Bronchial epithelial cell (primary cell): ENCODE measurements around the gene KCNH5. TPM values are rescaled to one million over a fixed set of nuclear protein-coding genes. Genes with fewer than 3 reads are reported as not detected.

Experiments
- DNase-seq: peaks from one replicate; pipeline ENCODE4 v3.0.0-alpha.2; 2010; ENCODE audit warnings: low read depth
- FAIRE-seq: peaks from 2 replicates; lab custom pipeline; 2011; peaks lifted over from hg19 to GRCh38; lab: Jason Lieb, UNC
- H3K27me3 ChIP-seq: 2 replicates; pipeline ENCODE4 v1.5.1; 2011; ENCODE audit warnings: low read length; ENCODE audit not compliant: control insufficient read depth, insufficient read depth
- H3K36me3 ChIP-seq: 2 replicates; pipeline ENCODE4 v1.5.1; 2011; ENCODE audit warnings: low read length; ENCODE audit not compliant: control insufficient read depth, insufficient read depth
- H3K4me3 ChIP-seq: 2 replicates; pipeline ENCODE4 v1.5.1; 2011; ENCODE audit warnings: mild to moderate bottlenecking, low read depth, low read length, control low read depth
- CTCF ChIP-seq: IDR thresholded peaks from 2 replicates; pipeline ENCODE4 v1.5.1; 2011; ENCODE audit warnings: mild to moderate bottlenecking, moderate library complexity, low read length, control low read depth, inconsistent platforms; ENCODE audit not compliant: insufficient read depth, severe bottlenecking
- total RNA-seq: library from RNA; depleted of rRNA; stranded (reverse); fragments of >200 nt; gene quantifications from 2 replicates; pipeline ENCODE4 v1.2.1, GENCODE V29; 2014

The KCNH5 gene
- total RNA-seq, 1 donor from 2014 or later = under 0.01 TPM

- DNase-seq = peak; percentile 55
- Histone ChIP-seq H3K4me3 (no peak overlapping the region), H3K36me3 (no peaks in the 10 kb centered on the region), H3K27me3 (no peaks in the 10 kb centered on the region)
- TF ChIP-seq CTCF = no peak
- FAIRE-seq = no peak
Measured at GRCh38 chr14:62689733-62690132, 355.5 kb downstream of the KCNH5 start.

- Histone ChIP-seq H3K36me3 (no peaks in the 10 kb centered on the region), H3K27me3 (no peaks in the 10 kb centered on the region), H3K4me3 (no peak overlapping the region)
- no peak for DNase-seq
- TF ChIP-seq CTCF = no peak
- FAIRE-seq = no peak
Measured at GRCh38 chr14:62687818-62688217, 357.4 kb downstream of the KCNH5 start.

GRCh38 chr14:62684376-62684775 lies 360.9 kb downstream of the KCNH5 start:
- DNase-seq = no peak
- no peak for TF ChIP-seq CTCF

GRCh38 chr14:62682208-62682607 lies 363.1 kb downstream of the KCNH5 start:
- H3K36me3 ChIP-seq = no peaks in the 10 kb centered on the region
- H3K4me3 ChIP-seq = no peak overlapping the region
- TF ChIP-seq CTCF = no peak
- no peaks in the 10 kb centered on the region for H3K27me3 ChIP-seq
- FAIRE-seq = no peak
- DNase-seq = no peak

More at GRCh38 chr14:62684376-62684775, 360.9 kb downstream of the KCNH5 start:
- no peak for FAIRE-seq
- Histone ChIP-seq H3K27me3 (no peaks in the 10 kb centered on the region), H3K36me3 (no peaks in the 10 kb centered on the region), H3K4me3 (no peak overlapping the region)

GRCh38 chr14:62674563-62675237 lies 370.6 kb downstream of the KCNH5 start:
- Histone ChIP-seq H3K27me3 (no peaks in the 10 kb centered on the region), H3K4me3 (no peak overlapping the region), H3K36me3 (no peaks in the 10 kb centered on the region)
- TF ChIP-seq CTCF = no peak
- no peak for FAIRE-seq
- DNase-seq = peak; percentile 73
